ENCODE measurements around the gene RFLNA.

DNA sequence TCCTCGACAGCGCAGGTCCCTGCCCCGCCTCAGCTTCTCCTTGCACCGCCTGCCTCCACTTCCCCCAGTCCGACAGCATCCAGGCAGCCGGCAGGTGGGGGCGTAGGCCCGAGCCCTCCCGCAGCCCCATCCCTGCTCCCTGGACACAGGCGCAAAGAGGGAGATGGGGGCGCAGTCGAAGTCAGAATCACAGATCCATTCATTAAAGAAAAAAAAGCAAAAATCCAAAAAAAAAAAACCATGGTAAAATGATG is 41.2 kb downstream of the RFLNA start:
- TF ChIP-seq POLR2AphosphoS5 (IDR thresholded peaks at IDR 0.05) = no peak
- TF ChIP-seq, protein P1, sequence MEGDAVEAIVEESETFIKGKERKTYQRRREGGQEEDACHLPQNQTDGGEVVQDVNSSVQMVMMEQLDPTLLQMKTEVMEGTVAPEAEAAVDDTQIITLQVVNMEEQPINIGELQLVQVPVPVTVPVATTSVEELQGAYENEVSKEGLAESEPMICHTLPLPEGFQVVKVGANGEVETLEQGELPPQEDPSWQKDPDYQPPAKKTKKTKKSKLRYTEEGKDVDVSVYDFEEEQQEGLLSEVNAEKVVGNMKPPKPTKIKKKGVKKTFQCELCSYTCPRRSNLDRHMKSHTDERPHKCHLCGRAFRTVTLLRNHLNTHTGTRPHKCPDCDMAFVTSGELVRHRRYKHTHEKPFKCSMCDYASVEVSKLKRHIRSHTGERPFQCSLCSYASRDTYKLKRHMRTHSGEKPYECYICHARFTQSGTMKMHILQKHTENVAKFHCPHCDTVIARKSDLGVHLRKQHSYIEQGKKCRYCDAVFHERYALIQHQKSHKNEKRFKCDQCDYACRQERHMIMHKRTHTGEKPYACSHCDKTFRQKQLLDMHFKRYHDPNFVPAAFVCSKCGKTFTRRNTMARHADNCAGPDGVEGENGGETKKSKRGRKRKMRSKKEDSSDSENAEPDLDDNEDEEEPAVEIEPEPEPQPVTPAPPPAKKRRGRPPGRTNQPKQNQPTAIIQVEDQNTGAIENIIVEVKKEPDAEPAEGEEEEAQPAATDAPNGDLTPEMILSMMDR (IDR thresholded peaks at IDR 0.05) = no peak
- no peak for TF ChIP-seq POLR2A (IDR thresholded peaks at IDR 0.05)
